ENCODE measurements around the gene GRIK1.

The GRIK1 gene

DNA sequence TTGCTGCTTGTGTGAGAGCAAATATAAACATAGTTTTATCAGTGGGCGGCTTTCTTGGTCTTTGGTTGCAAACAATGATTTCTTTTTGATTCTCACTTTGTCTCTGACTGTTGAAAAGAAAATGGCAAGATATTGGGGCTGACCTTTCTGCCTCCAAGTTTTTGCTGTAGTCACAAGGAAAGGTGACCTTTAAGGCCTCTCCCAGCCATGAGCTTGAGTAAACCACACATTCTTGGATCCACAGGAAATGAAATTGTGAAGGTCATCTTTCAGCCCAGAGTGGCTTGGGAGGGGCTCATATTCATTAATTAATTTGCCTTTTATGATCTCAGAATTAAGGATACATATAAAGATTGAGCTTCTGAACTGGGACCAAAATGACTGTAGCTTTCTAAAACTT is 399.5 kb downstream of the GRIK1 start:
- no peak for DNase-seq
- in situ Hi-C loops (cut with MboI; ENCODE audit: low pct_unique_long_range_greater_than_20kb, low sequenced_read_pairs) = no loop called here

- in situ Hi-C loops (cut with MboI; ENCODE audit: low pct_unique_long_range_greater_than_20kb, low sequenced_read_pairs) = no loop called here
- no peak for DNase-seq
Observed at GRCh38 chr21:29538115-29538514, 401.7 kb downstream of the GRIK1 start.

GRCh38 chr21:29534448-29534847 is 405.3 kb downstream of the GRIK1 start:
- in situ Hi-C loops (cut with MboI; ENCODE audit: low pct_unique_long_range_greater_than_20kb, low sequenced_read_pairs) = no loop called here
- no peak for DNase-seq

- no peak for DNase-seq
- in situ Hi-C loops (cut with MboI; ENCODE audit: low pct_unique_long_range_greater_than_20kb, low sequenced_read_pairs) = no loop called here
Observed at GRCh38 chr21:29529139-29529538, 410.7 kb downstream of the GRIK1 start.

GRCh38 chr21:29526545-29526944 is 413.3 kb downstream of the GRIK1 start:
- in situ Hi-C loops (cut with MboI; ENCODE audit: low pct_unique_long_range_greater_than_20kb, low sequenced_read_pairs) = no loop called here
- DNase-seq = no peak

DNA sequence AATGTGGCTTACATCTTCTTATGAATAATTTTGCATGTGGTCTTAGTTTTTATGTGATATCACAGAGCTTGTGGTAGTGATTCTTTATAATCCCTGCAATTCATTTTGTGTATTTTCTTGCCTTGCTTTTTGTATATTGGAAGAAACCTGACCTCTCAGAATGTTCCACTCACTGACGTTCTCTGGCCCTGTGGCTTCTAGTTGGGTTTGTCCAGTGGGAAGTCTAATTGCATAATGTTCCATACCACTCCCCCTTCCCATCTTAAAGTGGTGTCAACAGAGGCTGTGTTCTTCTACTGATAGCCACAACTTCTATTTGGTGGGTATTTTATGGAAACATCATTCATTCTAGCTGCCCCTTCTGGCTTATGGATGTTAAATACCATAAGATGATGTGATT is 415.7 kb downstream of the GRIK1 start:
- in situ Hi-C loops (cut with MboI; ENCODE audit: low pct_unique_long_range_greater_than_20kb, low sequenced_read_pairs) = loop anchor here (25.0 kb wide), 1 partner anchor 88 kb away; no protein-coding TSS in a partner anchor
- DNase-seq = no peak

GRCh38 chr21:29523646-29524045 is 416.1 kb downstream of the GRIK1 start:
- DNase-seq = no peak
- in situ Hi-C loops (cut with MboI; ENCODE audit: low pct_unique_long_range_greater_than_20kb, low sequenced_read_pairs) = loop anchor here (25.0 kb wide), 1 partner anchor 89 kb away; no protein-coding TSS in a partner anchor

- in situ Hi-C loops (cut with MboI; ENCODE audit: low pct_unique_long_range_greater_than_20kb, low sequenced_read_pairs) = loop anchor here (25.0 kb wide), 1 partner anchor 90 kb away; no protein-coding TSS in a partner anchor
- no peak for DNase-seq
Observed at GRCh38 chr21:29521872-29522271, 417.9 kb downstream of the GRIK1 start.

GRCh38 chr21:29520171-29520570 is 419.6 kb downstream of the GRIK1 start:
- in situ Hi-C loops (cut with MboI; ENCODE audit: low pct_unique_long_range_greater_than_20kb, low sequenced_read_pairs) = loop anchor here (25.0 kb wide), 1 partner anchor 92 kb away; no protein-coding TSS in a partner anchor
- DNase-seq = no peak

DNA sequence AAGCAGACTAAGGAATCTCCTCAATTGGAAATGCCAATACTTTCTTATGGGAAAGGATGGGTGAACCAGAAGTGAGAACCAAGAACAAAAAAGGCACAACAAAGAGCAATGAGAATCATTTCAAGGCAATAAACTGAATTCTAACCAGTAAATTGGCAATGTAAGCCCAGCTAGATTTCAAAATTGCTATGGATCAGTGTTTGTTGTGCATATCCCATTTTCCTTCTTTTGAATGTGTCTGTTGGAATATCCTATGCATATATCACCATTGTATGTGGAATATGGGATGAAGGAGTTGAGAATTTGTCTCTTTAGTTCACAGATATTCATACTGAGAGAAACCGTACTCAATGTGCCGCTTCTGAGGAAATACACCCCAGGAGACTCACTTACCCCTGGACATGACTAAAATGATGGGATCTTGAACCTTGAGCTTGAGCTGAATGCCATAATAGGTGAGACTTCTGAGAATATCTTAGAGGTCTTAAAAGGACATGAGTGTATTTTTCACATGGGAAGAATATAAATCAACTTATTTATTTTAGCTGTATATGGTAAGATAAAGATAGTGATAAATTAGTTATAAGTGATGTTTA is 425.0 kb downstream of the GRIK1 start:
- in situ Hi-C loops (cut with MboI; ENCODE audit: low pct_unique_long_range_greater_than_20kb, low sequenced_read_pairs) = loop anchor here (25.0 kb wide), 1 partner anchor 98 kb away; no protein-coding TSS in a partner anchor
- no peak for DNase-seq

DNA sequence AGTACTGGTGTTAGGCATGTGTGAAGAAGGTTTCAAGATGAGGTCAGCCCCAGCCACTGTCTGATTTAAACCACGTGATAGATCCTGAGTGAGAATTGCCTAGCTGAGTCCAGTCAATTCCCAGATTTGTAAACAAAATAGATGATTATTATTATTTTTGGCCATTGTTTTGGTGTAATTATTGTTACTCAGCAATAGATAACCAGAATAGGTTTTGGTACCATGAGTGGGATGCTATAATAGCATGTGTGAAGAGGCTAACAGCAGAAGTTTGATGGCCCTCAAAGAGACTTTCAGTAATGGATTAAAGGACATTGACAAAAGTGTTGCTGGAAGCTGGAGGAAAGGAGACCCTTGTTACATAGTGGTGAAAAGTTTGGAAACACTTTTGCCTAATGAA is 426.3 kb downstream of the GRIK1 start:
- in situ Hi-C loops (cut with MboI; ENCODE audit: low pct_unique_long_range_greater_than_20kb, low sequenced_read_pairs) = loop anchor here (25.0 kb wide), 1 partner anchor 99 kb away; no protein-coding TSS in a partner anchor
- DNase-seq = no peak

GRCh38 chr21:29511096-29511495 is 428.7 kb downstream of the GRIK1 start:
- in situ Hi-C loops (cut with MboI; ENCODE audit: low pct_unique_long_range_greater_than_20kb, low sequenced_read_pairs) = loop anchor here (25.0 kb wide), 1 partner anchor 101 kb away; no protein-coding TSS in a partner anchor
- DNase-seq = no peak

DNA sequence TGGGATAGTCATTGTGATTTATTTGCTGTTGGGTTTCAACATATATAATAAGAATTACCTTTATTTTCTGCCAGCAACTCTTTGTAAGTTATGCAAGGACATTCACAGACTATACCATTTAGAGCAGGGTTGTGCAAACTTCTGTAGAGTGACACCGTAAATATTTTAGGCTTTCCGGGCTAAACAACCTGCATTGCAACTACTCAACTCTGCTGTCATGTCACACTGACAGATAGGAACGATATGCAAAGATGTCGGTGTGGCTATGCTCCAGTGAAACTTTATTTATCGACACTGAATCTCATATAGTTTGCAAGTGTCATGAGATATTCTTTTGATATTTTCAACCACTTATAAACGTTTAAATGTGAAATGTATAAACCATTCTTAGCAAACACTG is 430.7 kb downstream of the GRIK1 start:
- in situ Hi-C loops (cut with MboI; ENCODE audit: low pct_unique_long_range_greater_than_20kb, low sequenced_read_pairs) = loop anchor here (25.0 kb wide), 1 partner anchor 103 kb away; no protein-coding TSS in a partner anchor
- DNase-seq = no peak

GRCh38 chr21:29508301-29508700 is 431.5 kb downstream of the GRIK1 start:
- DNase-seq = no peak
- in situ Hi-C loops (cut with MboI; ENCODE audit: low pct_unique_long_range_greater_than_20kb, low sequenced_read_pairs) = loop anchor here (25.0 kb wide), 1 partner anchor 104 kb away; no protein-coding TSS in a partner anchor

GRCh38 chr21:29506947-29507346 is 432.8 kb downstream of the GRIK1 start:
- in situ Hi-C loops (cut with MboI; ENCODE audit: low pct_unique_long_range_greater_than_20kb, low sequenced_read_pairs) = loop anchor here (25.0 kb wide), 1 partner anchor 105 kb away; no protein-coding TSS in a partner anchor
- DNase-seq = no peak

DNA sequence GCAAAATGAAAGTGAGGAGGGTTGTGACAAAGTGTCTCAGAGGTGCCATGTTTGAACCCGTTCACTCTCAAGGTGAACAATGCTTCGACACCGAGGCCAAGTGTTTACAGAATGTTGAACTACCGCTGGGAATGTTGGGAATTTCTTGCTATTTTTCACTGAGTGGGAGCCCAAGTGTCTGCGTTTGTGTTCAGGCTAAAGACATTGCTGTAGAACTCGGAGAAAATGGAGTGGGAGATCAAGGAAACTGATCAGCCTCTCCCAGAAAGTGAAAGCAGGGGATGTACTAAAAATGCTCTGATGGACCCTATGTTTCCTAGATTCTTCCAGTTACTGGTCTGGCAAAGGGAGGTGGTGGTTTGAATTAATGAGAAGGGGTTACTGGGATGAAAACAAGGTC is 433.6 kb downstream of the GRIK1 start:
- in situ Hi-C loops (cut with MboI; ENCODE audit: low pct_unique_long_range_greater_than_20kb, low sequenced_read_pairs) = loop anchor here (25.0 kb wide), 1 partner anchor 106 kb away; no protein-coding TSS in a partner anchor

DNA sequence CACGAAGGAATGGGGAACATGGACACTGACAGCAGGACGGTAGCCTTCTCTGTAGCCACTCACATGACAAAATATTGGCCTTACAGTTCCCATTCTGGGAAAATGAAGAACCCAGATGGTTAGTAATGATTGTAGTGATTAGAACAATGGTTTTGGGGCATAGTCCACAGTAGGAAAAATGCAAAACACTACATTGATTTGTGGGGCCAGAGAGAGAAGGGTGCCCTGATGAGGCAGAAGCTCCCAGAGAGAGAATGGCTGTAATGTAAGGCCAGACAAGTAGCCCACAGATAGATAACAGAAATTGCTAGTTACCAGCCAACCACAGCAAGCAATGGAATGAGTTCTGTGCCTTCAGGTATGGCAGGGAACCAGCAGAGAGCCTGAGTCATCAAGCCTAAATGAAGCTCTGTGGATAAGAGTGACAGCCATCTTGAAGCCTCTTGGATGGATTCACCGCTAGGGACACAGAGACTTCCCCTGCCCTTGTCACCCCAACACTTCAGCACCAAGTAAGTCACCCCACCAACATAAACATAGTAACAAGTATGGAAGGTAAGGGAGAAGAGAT is 435.0 kb downstream of the GRIK1 start:
- DNase-seq = no peak
- in situ Hi-C loops (cut with MboI; ENCODE audit: low pct_unique_long_range_greater_than_20kb, low sequenced_read_pairs) = loop anchor here (25.0 kb wide), 1 partner anchor 107 kb away; no protein-coding TSS in a partner anchor

More for the DNA sequence above, 433.6 kb downstream of the GRIK1 start:
- no peak for DNase-seq

DNA sequence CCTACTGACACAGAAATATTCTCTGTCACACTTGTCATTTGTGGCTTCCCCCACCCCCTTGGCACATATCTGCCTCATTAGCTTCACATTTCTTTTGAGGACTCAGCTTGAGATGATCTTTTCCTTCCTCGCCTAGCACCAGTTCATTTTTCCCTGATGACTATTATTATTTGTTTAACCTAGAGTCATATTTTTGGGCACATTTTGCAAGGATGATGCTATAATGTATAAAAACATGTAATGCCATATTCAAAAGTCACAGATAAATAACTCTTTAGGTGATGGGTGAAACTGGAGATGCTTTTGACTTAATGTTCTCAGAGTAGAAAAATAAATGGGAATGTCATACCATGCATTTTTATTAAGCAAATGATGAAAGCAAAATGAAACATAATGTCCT is 438.3 kb downstream of the GRIK1 start:
- in situ Hi-C loops (cut with MboI; ENCODE audit: low pct_unique_long_range_greater_than_20kb, low sequenced_read_pairs) = loop anchor here (25.0 kb wide), 1 partner anchor 111 kb away; no protein-coding TSS in a partner anchor

DNA sequence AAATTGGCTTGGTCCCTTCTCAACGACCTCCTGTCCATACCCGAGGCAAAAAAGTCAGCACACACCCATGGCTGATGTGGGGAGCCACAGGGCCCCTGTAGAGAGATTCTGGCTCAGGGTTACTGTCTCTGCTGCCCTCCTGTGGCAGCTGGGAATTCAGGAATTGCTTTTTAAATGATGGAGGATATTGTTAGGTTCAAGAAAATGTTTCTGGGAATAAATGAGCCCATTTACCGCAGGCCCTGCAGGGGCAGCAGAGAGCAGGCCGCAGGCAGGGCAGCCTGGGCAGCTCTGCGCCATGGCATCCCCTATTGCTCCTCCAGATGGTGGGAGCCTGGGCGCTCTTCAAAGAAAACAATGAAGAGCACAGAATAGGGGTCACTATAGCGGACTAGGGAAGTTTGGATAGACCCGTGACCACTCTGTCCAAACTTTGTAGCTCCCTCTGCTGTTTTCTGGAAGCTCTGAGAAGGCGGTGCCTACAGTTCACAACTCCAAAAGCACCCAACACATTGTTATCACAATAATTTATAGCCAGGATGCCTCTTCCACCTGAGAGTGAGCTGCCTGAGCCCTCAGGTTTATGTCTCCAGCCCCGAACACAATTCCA is 440.0 kb downstream of the GRIK1 start:
- peak; percentile 76 for DNase-seq
- in situ Hi-C loops (cut with MboI; ENCODE audit: low pct_unique_long_range_greater_than_20kb, low sequenced_read_pairs) = loop anchor here (25.0 kb wide), 2 partner anchors 112 to 337 kb away; no protein-coding TSS in a partner anchor

More for the DNA sequence above, 438.3 kb downstream of the GRIK1 start:
- no peak for DNase-seq

DNA sequence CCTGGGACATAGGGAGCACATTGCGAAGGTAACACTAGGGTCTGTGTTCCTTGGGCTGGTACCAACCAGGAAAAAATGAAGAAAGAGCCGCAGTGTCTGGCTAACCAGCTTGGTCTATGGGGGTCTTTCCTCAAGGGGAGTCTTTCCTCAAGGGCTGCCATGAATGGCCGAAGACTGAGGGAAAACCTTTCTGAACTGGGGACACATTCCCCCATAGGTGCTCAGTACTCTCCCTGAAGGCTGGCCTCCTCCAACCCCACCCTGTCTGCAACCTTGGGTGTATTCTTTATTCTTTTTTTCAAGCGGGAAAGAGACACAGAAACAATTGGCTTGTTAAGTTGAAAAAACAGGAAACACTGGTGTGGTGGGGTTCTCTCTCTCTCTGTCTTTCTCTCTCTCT is 440.6 kb downstream of the GRIK1 start:
- in situ Hi-C loops (cut with MboI; ENCODE audit: low pct_unique_long_range_greater_than_20kb, low sequenced_read_pairs) = loop anchor here (25.0 kb wide), 1 partner anchor 338 kb away; no protein-coding TSS in a partner anchor
- DNase-seq = no peak

All from KBM-7 (cell line).